Activated CD4-positive, alpha-beta T cell treated with anti-CD3 and anti-CD28 coated beads, Interleukin-2, amount 50 U/mL, for 16 hours (primary cell): Measurements from ENCODE around the gene DIAPH3.

Experiments
- DNase-seq: peaks from one replicate; pipeline ENCODE4 v3.0.0-alpha.2; 2020

The DIAPH3 gene

DNA sequence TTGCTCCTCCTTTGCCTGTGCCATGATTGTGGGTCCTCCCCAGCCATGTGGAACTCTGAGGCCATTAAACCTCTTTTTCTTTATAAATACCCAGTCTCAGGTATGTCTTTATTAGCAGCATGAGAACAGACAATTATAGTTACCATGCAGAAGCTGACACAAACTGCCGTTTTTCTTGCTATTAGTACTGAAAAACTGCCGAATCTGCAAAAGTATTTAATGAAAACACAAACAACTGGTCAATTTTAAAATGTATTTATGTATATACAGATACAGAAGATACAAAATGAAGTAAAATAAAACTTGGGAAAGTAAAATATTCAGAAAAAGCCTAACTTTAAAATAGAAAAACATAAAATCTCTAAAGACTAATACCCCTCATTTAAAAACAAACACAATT lies 206.3 kb downstream of the DIAPH3 start:
- no peak for DNase-seq

DNA sequence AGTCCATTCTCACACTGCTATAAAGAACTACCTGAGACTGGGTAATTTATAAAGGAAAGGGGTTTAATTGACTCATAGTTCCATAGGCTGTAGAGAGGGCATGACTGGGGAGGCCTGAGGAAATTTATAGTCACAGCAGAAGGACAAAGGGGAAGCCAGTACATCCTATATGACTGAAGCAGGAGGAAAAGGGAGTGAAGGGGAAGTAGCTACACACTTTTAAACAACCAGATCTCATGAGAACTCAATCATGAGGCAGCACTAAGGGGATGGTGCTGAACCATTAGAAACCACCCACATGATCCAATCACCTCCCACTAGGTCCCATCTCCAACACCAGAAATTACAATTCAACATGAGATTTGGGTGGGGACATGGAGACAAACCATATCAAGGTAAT lies 209.1 kb downstream of the DIAPH3 start:
- DNase-seq, result no peak

DNA sequence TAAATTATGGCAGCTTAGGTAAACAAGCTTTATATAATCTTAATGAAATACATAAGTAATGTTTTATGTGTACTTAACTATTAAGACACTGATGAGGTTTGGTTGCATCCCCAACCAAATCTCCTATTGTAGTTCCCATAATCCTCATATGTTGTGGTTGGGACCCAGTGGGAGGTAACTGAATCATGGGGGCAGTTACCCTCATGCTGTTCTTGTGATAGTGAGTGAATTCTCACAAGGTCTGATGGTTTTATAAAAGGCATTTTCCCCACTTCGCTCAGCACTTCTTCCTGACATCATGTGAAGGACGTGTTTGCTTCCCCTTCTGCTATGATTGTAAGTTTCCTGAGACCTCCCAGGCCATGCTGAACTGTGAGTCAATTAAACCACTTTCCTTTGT lies 212.7 kb downstream of the DIAPH3 start:
- no peak for DNase-seq

DNA sequence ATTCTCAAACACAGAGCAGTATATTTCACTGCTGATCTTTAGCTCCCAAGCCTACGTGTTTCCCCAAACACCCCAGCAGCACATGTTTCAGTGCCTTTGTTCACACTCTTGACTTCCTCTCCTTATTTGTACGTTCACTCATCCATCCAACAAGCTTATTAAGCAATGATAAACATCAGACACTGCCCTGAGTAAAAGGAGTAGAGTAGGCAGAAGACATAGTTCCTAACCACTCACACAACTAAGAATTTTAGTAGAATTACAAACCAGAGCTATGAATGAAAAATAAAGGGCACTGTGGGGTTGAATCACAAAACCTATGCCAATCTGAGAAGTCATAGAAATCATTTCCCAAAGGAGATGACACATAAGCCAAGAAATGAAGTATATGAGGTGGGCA lies 213.5 kb downstream of the DIAPH3 start:
- no peak for DNase-seq

DNA sequence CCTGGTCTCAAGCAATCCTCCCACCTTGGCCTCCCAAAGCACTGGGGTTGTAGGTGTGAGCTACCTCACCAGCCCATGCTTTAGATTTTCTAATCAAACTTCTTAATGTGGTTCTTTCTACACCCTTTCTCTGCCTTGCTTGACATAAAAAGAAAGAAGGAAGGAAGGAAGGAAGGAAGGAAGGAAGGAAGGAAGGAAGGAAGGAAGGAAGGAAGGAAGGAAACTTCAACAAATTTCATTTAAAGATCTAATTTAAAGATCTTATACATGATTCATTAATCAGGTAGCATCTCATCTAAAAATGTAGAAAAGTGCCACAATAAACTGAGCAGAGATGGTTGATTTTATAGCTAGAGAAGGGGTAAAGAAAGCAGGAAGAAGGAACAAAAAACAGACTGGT lies 215.0 kb downstream of the DIAPH3 start:
- no peak for DNase-seq

DNA sequence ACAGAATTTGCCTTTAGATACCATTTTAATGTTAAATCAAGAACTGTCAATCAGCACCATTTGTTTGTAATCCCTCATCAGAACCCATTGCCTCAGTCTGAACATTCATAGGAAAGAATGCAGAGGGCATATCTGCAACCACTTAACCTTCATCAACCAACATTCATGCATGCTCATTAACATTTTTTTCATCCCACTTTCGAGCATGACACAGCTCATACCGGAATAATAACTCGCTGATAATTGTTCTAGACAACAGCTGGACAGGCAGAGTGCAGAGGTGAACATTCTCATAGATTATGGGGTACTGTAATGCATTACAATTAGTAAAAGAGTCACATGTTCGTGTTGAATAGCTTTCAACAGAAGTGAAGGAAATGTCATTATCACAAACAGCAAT lies 216.8 kb downstream of the DIAPH3 start:
- no peak for DNase-seq

DNA sequence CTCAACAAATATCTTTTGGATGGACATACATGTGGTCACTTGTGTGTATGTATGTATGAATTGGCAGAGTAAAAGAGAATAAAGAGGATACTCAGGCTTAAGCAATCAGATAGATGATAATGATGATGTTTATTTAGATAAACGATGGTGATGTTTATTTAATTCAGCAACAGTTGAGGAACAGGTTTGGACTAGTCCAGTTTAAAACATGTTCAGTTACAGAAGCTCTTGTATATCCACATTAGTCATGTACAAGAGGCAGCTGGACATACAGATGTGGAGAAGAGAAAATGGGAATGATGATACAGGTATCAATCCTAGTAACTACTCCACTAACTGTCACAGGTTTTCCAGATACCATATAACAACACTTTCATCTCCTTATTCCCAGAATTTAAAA lies 232.1 kb downstream of the DIAPH3 start:
- no peak for DNase-seq

DNA sequence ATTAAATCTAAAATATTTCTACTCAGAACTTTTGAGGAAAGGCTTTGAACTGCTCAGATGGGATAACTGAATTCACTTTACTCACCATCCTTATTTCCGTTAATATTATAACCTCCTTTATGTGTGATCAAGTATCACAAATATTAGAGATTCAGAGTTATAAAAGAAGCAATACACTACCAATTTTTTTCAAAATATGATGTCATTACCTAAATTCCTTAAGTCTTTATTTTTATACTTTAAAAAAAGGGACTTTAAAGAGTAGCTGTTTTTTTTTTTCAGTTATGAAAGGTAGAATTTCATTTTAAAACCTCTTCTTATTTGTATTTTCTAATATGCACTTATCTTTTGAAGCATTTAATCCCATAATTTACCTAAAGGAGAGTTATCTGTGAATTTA lies 239.5 kb downstream of the DIAPH3 start:
- DNase-seq, result no peak

DNA sequence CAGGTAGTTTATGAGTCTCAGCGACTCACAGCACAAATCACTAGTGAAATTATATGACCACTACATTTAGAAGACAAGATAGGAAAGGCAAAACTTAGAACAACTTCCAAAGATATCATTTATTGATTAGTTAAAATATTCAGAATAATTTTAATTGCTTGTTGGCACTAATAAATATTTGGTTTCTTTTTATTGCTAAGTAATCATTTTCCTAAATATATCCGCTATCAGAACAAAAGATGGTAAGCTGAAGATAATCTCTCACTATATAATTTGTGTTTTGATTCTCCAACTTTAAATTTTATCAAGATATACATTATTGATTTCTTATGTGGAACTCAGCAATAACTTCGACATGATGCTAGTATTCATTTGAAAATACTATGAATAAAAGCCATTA lies 248.5 kb downstream of the DIAPH3 start:
- no peak for DNase-seq

DNA sequence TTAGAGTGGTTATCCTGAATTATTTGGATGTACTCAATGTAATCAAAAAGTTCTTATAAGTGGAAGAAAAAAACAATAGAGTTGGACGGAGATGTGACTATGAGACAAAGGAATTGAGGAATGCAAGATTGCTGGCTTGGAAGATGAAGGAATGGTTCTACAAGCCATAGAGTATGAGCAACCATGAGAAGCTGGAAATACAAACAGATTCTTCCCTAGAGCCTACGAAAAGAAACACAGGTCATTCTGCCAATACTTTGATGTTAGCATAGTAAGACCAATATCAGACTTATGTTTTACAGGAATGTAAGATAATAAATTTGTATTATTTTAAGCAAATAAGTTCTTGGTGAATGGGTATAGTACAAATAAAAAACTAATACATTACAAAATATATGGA lies 249.2 kb downstream of the DIAPH3 start:
- no peak for DNase-seq

DNA sequence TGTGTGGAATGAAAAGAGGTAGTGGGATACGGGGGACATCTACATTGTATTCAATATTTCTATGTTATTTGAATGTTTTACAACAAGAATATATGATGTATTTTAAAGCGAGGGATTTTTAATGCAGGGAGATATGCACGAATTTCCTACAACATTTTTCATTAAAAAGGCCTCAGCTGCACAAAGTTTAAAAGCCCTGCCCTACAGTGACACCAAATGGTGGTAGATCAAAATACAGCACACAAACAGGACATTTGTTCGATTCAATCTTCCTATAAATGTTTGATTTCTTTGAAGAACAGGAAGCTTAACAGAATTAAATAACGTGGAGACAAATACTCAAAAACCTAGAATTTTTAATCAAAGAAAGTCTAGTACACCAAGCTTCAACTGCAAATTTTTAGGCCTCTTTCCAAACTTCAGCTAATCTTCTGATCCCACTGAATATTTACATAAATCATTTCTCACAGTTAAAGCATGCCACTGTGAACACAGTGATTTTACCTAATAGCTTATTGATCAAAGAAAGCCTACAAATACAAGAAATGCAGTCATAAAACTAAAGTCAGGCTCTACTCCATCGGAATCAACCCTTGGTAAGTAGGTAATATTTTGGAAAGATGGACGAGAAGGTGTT lies 257.2 kb downstream of the DIAPH3 start:
- no peak for DNase-seq

DNA sequence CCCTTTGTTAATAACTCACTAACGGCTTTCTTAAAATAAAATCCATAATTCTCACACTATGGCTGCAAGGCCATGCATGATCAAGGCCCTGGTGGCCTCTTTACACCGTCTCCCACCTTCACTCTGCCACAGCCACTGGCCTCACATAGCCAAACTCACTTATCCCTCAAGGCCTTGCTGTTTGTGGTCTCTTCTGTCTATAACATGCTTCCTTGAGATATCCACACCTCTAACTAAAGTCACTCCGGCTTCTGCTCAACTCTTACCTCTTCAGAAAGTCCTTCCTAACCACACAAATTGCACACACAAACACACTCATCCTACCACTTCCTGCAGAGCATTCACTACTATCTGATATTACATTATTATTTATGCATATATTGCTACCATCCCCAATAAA lies 262.5 kb downstream of the DIAPH3 start:
- peak; percentile 2 for DNase-seq

DNA sequence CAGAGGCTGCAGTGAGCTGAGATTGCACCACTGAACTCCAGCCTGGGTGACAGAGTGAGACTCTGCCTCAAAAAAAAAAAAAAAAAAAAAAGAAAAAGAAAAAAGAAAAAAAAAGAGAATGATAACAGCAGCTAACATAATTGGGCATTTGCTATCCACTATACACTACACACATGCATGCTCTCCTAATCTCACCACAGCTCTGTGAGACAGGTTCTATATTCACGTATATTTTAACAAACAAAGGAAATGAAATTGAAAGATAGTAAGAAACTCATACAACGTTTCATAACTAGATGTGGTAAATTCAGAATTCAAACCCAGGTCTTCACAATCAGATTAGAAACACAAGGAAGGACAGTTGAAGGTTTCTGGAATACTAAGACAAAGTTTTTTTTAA lies 265.7 kb downstream of the DIAPH3 start:
- no peak for DNase-seq

DNA sequence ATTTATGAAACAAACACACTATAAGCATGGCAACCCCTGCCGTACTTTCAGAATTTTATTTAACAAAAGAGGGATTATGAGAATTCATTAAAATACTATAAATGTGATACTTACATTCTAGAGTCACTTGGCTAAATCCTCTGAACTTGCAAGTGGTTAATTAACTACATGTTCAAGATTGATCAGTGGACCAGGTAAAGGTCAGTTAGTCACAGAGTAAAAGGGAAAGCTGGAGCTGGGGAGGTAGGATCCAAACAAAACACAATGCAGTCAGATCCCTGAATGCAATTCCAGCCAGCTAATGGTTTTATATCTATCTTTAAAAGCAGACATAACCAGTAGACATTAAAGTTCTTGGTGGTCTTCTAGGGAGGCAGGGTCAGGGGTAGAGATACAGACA lies 270.5 kb downstream of the DIAPH3 start:
- no peak for DNase-seq

DNA sequence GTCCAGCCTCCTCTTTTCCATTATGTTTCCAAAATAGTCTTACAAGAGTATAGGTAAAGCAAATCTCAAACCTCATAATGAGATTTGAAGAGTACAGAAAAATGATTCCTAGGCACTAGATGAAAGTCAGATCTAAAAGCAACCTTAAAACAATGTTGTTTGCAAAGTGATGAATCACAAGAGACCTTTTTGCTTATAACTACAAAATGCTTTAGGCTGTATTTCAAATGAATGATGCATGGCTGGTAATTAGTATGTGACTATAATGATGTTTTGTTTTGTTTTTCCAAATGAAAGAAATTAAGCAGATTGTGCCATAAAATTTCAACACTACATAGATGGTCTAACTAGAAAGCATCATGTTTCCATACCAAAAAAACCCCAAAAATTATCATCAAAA lies 272.7 kb downstream of the DIAPH3 start:
- DNase-seq, result no peak

DNA sequence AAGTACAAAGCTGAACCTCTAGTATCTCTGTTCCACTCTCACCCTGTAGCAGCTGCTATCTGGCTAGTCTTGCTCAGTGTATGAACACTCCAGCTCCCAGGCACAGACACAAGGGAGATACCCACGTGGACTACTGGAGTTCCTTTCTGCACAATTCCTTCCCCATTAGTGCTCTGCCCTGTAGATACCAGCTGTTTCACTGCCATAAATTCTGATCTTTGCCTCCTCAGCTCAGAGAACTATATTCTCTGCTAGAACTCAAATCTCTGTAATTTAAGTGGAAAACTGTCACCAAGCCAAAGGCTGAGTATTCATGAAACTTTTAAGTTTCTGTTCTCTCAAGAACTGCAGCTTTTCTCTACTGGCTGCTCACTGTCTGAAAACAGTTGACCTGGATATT lies 273.7 kb downstream of the DIAPH3 start:
- no peak for DNase-seq

DNA sequence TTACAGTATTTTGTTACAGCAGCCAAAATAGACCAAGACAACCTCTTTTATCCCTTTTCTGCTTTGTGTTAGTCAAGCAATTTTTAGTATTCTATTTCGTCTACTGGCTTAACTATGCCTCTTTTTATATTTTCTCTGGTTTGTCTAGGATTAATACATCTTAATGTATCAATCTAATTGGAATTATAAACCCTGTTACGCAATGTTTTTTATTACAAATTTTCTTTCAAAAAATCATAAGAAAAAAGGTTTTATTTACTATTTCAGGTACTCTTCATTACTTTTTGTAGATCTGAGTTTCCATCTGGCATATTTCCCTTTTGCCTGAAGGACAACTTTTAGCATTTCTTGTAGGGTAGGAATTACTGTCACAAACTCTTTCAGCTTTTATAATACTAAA lies 275.3 kb downstream of the DIAPH3 start:
- no peak for DNase-seq

DNA sequence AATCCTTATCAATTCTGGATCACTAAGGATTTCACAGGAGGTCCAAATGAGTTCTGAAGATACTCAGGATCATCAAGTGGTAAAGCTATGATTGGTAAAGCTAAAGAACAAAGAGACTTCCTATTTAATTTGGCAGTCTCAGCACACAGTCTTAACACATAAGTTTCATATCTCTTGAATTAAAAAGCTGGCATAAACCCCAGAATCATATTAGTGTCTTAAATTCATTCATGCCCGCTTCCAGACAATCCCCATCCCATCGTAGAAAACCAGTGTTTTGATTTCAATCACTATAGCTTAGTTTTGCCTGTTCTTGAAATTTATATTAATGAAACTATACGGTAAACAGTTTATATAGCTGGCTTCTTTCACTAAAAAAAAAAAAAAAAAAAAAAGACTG lies 278.7 kb downstream of the DIAPH3 start:
- no peak for DNase-seq

DNA sequence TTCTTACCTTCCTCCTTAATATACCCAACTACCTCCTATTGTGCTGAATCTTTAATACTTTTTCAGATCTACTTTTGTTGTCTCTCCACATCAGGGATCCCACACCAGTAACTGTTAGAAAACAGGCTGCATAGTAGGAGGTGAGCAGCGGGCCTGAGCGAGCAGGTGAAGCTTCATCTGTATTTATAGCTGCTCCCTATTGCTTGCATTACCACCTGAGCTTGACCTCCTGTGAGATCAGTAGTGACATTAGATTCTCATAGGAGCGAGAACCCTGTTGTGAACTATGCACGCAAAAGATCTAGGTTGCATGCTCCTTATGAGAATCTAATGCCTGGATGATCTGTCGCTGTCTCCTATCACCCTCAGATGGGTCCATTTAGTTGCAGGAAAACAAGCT lies 279.8 kb downstream of the DIAPH3 start:
- no peak for DNase-seq

DNA sequence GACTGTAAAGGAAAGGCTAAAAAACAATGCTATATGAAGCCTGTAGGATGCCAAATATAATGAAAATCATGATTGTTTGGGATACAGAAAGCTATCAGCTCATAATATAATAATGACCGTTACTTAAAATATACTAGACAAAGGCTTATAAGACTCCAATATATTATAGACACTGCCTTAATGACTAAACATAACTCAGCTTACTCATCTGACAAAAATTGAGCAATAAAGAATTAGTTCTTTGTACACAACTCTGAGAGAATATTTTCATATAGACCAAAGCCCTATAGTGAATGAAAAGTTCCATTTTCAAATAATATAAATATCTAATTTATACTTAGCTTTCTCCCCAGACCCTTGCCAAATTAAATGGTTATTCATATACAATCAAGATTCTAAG lies 283.3 kb downstream of the DIAPH3 start:
- no peak for DNase-seq

DNA sequence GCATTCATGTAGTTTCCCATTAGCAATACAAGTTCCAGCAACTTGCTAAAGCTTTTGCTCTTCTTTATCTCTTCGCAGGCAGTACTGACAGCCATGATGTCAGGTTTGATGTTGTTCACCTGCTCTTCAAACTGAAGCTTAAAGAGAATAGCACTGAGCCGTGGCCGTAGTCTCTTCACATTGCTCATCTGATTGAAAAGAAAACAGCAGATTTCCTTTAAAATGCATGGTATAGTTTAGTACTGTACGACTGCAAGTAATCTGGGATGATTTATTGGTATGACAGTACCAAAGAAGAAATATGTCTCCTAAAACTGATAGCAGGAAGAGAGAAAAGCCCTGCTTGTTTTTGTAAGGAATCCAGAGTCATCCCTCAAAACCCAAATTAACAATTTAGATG lies 284.4 kb downstream of the DIAPH3 start:
- no peak for DNase-seq

DNA sequence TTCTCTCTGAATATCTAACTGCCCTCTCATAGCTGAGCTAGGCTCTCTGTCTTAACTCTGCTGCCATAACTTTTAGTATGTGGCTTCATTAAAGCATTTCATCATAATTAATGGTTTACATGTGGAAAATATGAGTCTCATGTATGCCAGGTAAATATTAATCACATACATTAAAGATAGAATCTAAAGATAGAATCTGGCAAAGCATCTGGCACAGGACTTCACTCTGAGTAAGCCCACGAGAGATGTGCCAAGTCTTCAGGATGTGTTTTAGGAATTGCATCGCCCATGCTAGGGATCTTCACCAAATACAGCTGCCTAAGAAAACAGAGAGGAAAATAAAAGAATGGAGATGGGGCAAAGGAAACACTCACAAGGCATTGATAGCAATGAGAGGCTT lies 285.8 kb downstream of the DIAPH3 start:
- no peak for DNase-seq

DNA sequence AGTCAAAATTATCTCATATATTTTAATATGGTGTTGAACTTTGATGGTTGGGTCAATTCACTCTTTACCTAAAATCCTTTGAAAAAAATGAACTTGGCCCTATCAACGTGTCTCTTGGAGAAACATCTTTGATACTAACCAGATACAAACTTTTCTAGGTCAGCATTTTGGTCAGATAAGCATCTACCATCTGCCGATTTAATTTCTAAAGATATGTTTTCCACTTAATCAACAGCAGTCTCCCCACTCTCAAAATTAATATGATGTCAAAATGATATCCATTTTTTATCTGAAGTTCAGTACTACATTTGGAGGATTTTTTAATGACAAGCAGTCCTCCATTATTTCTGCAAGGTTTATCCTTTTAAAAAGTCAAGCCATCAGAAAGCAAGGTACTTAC lies 288.8 kb downstream of the DIAPH3 start:
- no peak for DNase-seq

DNA sequence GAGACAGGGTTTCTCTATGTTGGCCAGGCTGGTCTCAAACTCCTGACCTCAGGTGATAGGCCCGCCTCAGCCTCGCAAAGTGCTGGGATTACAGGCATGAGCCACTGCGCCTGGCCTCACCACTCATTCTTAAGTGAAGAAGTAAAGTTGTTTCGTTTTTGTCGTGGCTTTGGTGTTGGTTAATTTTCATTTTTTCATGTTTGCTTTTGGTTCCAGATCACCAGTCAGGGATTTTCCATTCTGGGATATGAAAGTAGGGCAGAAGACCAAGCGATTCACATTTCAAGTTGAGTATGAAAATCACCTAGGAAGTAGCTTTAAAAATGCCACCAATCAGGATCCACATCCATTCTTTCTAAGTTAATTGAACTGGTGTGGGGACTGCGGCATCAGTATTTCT lies 289.9 kb downstream of the DIAPH3 start:
- DNase-seq, result no peak

DNA sequence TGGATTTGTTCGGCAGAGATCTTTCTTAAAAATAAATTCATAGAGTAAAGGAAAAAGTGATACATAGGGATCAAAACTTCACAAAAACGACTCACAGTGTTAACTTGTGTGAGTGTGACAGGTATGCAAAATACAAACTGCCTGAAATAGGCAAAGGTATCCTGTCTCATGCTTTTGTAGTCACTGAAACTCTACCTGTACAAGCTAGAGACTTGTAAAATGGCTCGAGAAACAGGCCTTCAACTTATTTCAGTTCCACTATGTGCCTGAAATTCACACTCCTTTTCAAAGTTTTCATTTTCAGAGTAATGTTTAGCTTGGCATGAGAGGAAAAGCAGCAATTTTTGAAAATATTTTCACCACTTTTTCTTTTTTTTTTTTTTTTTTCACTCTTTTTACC lies 290.4 kb downstream of the DIAPH3 start:
- DNase-seq, result no peak

DNA sequence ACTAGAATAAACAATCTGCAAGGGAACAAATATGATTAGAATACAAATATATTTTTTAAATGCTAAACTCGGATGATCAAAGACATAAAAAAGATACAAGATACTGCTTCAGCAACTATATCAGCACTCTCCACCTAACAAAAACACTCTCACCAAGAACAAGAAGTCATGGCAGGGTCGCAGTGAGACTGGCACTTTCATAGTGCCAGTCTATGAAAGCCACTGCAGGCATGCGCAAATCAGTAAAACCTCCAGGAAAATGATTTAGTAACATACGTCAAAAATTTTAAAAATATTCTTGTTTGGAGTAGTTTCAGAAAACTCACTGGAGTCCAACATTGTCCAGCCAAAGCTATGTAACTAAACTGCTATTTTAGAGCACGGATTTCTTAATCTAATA lies 295.9 kb downstream of the DIAPH3 start:
- no peak for DNase-seq
